ENCODE results near the gene ARHGAP45.

Gene ARHGAP45

GRCh38 chr19:1053176-1054101 lies 13.5 kb upstream of the ARHGAP45 start:
- no peak for DNase-seq (ENCODE audit: low read depth in 2 of 3, low spot score in 1 of 3)

GRCh38 chr19:1054102-1055027 lies 12.6 kb upstream of the ARHGAP45 start:
- DNase-seq (ENCODE audit: low read depth in 2 of 3, low spot score in 1 of 3) = no peak

- DNase-seq (ENCODE audit: low read depth in 2 of 3, low spot score in 1 of 3) = no peak
Measured at GRCh38 chr19:1055028-1055425, 11.9 kb upstream of the ARHGAP45 start.

GRCh38 chr19:1055886-1056620 lies 10.9 kb upstream of the ARHGAP45 start:
- DNase-seq (ENCODE audit: low read depth in 2 of 3, low spot score in 1 of 3) = no peak

GRCh38 chr19:1057176-1057855 lies 9.7 kb upstream of the ARHGAP45 start:
- no peak for DNase-seq (ENCODE audit: low read depth in 2 of 3, low spot score in 1 of 3)

- DNase-seq (ENCODE audit: low read depth in 2 of 3, low spot score in 1 of 3) = no peak
Measured at GRCh38 chr19:1058112-1058511, 8.9 kb upstream of the ARHGAP45 start.

GRCh38 chr19:1060689-1061088 lies 6.3 kb upstream of the ARHGAP45 start:
- DNase-seq (ENCODE audit: low read depth in 2 of 3, low spot score in 1 of 3) = no peak

GRCh38 chr19:1061987-1062386 lies 5.0 kb upstream of the ARHGAP45 start:
- no peak for DNase-seq (ENCODE audit: low read depth in 2 of 3, low spot score in 1 of 3)

GRCh38 chr19:1062387-1063029 lies 4.5 kb upstream of the ARHGAP45 start:
- DNase-seq (ENCODE audit: low read depth in 2 of 3, low spot score in 1 of 3) = peak in 1 of 3 donors; percentile 50

GRCh38 chr19:1063030-1063908 lies 3.7 kb upstream of the ARHGAP45 start:
- DNase-seq (ENCODE audit: low read depth in 2 of 3, low spot score in 1 of 3) = peak; percentile 56 to 82 (median 71)

- no peak for DNase-seq (ENCODE audit: low read depth in 2 of 3, low spot score in 1 of 3)
Measured at GRCh38 chr19:1063909-1064660, 2.9 kb upstream of the ARHGAP45 start.

GRCh38 chr19:1064661-1065605 lies 2.0 kb upstream of the ARHGAP45 start:
- peak in 1 of 3 donors; percentile 71 for DNase-seq (ENCODE audit: low read depth in 2 of 3, low spot score in 1 of 3)

GRCh38 chr19:1065606-1066109 lies 1.3 kb upstream of the ARHGAP45 start:
- DNase-seq (ENCODE audit: low read depth in 2 of 3, low spot score in 1 of 3) = no peak

- no peak for DNase-seq (ENCODE audit: low read depth in 2 of 3, low spot score in 1 of 3)
Measured at GRCh38 chr19:1066251-1066747, 668 bp upstream of the ARHGAP45 start.

GRCh38 chr19:1067341-1067957 lies 482 bp downstream of the ARHGAP45 start:
- peak in 1 of 3 donors; percentile 53 for DNase-seq (ENCODE audit: low read depth in 2 of 3, low spot score in 1 of 3)
